HepG2 (cell line): ENCODE measurements around the gene CEMP1. TPM values are rescaled to one million over a fixed set of nuclear protein-coding genes. Genes with fewer than 3 reads are reported as not detected.

Source experiments
- ATAC-seq: fragments of 200-7000 bp; cut with Tn5 transposase; 3 replicates; pipeline ENCODE4 v1.9.1; 2020; ENCODE audit warnings: mild to moderate bottlenecking, moderate library complexity
- BruUV-seq: library from RNA; stranded (reverse); fragments of 400-500 nt; replicated peaks from 2 replicates; lab custom pipeline; 2021; lab: Mats Ljungman, UMichigan
- CTCF ChIA-PET: fragments of 300-600 bp; formaldehyde crosslinking; extraction: SDS; loops from one replicate; lab custom pipeline; 2021; ENCODE audit warnings: low total read pairs, inconsistent platforms, low intra/inter-chr PET ratio; lab: Yijun Ruan, JAX
- POLR2A ChIA-PET: fragments of 350-600 bp; sonication (Branson Sonifier 250); formaldehyde crosslinking; loops from one replicate; lab custom pipeline; 2020; ENCODE audit warnings: antibody characterized with exemption, inconsistent platforms; lab: Yijun Ruan, JAX
- DNase-seq: peaks from one replicate; pipeline ENCODE4 v3.0.0-alpha.2; 2015; ENCODE audit warnings: low spot score
- FAIRE-seq: peaks from 3 replicates; lab custom pipeline; 2011; peaks lifted over from hg19 to GRCh38; lab: Jason Lieb, UNC
- H2AFZ ChIP-seq: one replicate; pipeline ENCODE4 v1.6.1; 2011; ENCODE audit warnings: low read length, inconsistent platforms
- H3K27ac ChIP-seq: fragments of 300-600 bp; 3 replicates; pipeline ENCODE4 v1.8.0; 2011; ENCODE audit warnings: mixed run types, mild to moderate bottlenecking, mixed read lengths, low read length, inconsistent platforms; ENCODE audit not compliant: insufficient read depth; ENCODE audit errors: extremely low read length
- H3K27me3 ChIP-seq, 2 experiments: fragments of 200-600 bp in 1 of 2; 2 replicates in 1 of 2; 3 replicates in 1 of 2; pipeline versions ENCODE4 v1.6.0 to v1.8.0; 2011; ENCODE audit warnings: low read length in 2 of 2, mild to moderate bottlenecking in 2 of 2, moderate library complexity in 2 of 2, inconsistent platforms in 1 of 2; ENCODE audit not compliant: insufficient read depth in 2 of 2, control insufficient read depth in 1 of 2
- H3K36me3 ChIP-seq, 2 experiments: fragments of 200-600 bp in 1 of 2; replicated peaks in 1 of 2; 2 replicates in 1 of 2; 3 replicates in 1 of 2; pipeline versions ENCODE4 v1.5.1 to v1.8.0; 2011; ENCODE audit warnings: low read length in 2 of 2, inconsistent platforms in 1 of 2; ENCODE audit not compliant: insufficient read depth in 2 of 2, control insufficient read depth in 1 of 2
- H3K4me1 ChIP-seq: 2 replicates; pipeline ENCODE4 v1.5.1; 2012; ENCODE audit warnings: low read length, inconsistent platforms; ENCODE audit not compliant: insufficient read depth
- H3K4me2 ChIP-seq: 2 replicates; pipeline ENCODE4 v1.6.0; 2011; ENCODE audit warnings: low read depth, low read length, inconsistent platforms
- H3K4me3 ChIP-seq, 3 experiments: fragments of 200-600 bp in 1 of 3; sonication (generic), shearing (Covaris generic) in 1 of 3; replicated peaks in 1 of 3; 2 replicates each; pipeline ENCODE4 v1.5.1; 2011 to 2016; ENCODE audit warnings: low read length in 3 of 3, inconsistent platforms in 2 of 3, low read depth in 2 of 3, mild to moderate bottlenecking in 2 of 3, control low read depth in 1 of 3, mixed read lengths in 1 of 3; ENCODE audit not compliant: insufficient read depth in 1 of 3
- H3K79me2 ChIP-seq: one replicate; pipeline ENCODE4 v1.6.1; 2011; ENCODE audit warnings: low read length, inconsistent platforms; ENCODE audit not compliant: insufficient read depth
- H3K9ac ChIP-seq: 2 replicates; pipeline ENCODE4 v1.6.0; 2011; ENCODE audit warnings: mild to moderate bottlenecking, low read depth, low read length, inconsistent platforms; ENCODE audit not compliant: insufficient read depth
- H3K9me3 ChIP-seq: 2 replicates; pipeline ENCODE4 v1.5.1; 2012; ENCODE audit warnings: mild to moderate bottlenecking, low read length
- H4K20me1 ChIP-seq: 2 replicates; pipeline ENCODE4 v1.6.0; 2011; ENCODE audit warnings: inconsistent platforms, mild to moderate bottlenecking, low read length, moderate library complexity; ENCODE audit not compliant: insufficient read depth
- CC2D1A ChIP-seq: sonication (generic); formaldehyde crosslinking; IDR thresholded peaks from 2 replicates; pipeline ENCODE4 v1.8.1; 2023; ENCODE audit warnings: mild to moderate bottlenecking, missing genetic modification reagents
- MEF2D ChIP-seq: sonication (generic); formaldehyde crosslinking; IDR thresholded peaks from 2 replicates; pipeline ENCODE4 v1.5.1; 2020; ENCODE audit warnings: mild to moderate bottlenecking, missing genetic modification reagents
- ZFP41 ChIP-seq: sonication (generic); formaldehyde crosslinking; IDR thresholded peaks from 2 replicates; pipeline ENCODE4 v1.4.0; 2020; ENCODE audit warnings: mild to moderate bottlenecking, missing genetic modification reagents, borderline replicate concordance
- ZNF224 ChIP-seq: sonication (generic); formaldehyde crosslinking; IDR thresholded peaks from 2 replicates; pipeline ENCODE4 v1.5.0; 2020; ENCODE audit warnings: mild to moderate bottlenecking, missing genetic modification reagents
- ZNF232 ChIP-seq: sonication (generic); formaldehyde crosslinking; IDR thresholded peaks from 2 replicates; pipeline ENCODE4 v1.4.0; 2020; ENCODE audit warnings: missing genetic modification reagents, borderline replicate concordance
- ZNF724P ChIP-seq: sonication (generic); formaldehyde crosslinking; IDR thresholded peaks from 2 replicates; pipeline ENCODE4 v1.8.0; 2022; ENCODE audit warnings: missing genetic modification reagents, borderline replicate concordance
- WGBS: methylation state at CpG from one replicate; pipeline ENCODE4 v1.1.6; 2017; ENCODE audit warnings: low lambda C conversion rate; 5-methylcytosine and 5-hydroxymethylcytosine counted together
- in situ Hi-C: cut with HindIII; loops from 2 replicates; pipeline ENCODE4 v1.10.0; 2017; ENCODE audit warnings: low pct_unique_long_range_greater_than_20kb; ENCODE audit not compliant: extremely low pct_ligation_motif_present
- intact Hi-C: fragments of 100-400 bp; cut with micrococcal nuclease; formaldehyde crosslinking; loops from one replicate; pipeline ENCODE4 v1.10.0; 2022; ENCODE audit not compliant: unreplicated experiment
- polyA plus RNA-seq, 8 experiments: library from polyadenylated mRNA; depleted of rRNA in 3 of 8; stranded (reverse) in 7 of 8; unstranded in 1 of 8; fragments of >200 nt; fragmentation: Illumina TruSeq in 4 of 8; extraction: Trizol in 4 of 8; gene quantifications; 2 replicates each; pipeline versions ENCODE4 v1.2.1 to v1.2.3, GENCODE V29; 2011 to 2016; ENCODE audit warnings: low read depth in 4 of 8, missing spikeins in 1 of 8, mixed read lengths in 1 of 8; ENCODE audit not compliant: insufficient read depth in 1 of 8
- total RNA-seq, 5 experiments: library from RNA; depleted of rRNA; stranded (reverse); fragments of >200 nt; fragmentation: Illumina TruSeq; extraction: Trizol; gene quantifications; 2 replicates each; pipeline ENCODE4 v1.2.3, GENCODE V29; 2016; ENCODE audit warnings: low read depth in 1 of 5
- TF ChIP-seq, protein P1 (sequence below): sonication (generic); formaldehyde crosslinking; IDR thresholded peaks from 2 replicates; pipeline ENCODE4 v1.9.0; 2021; ENCODE audit warnings: missing genetic modification reagents, mild to moderate bottlenecking, borderline replicate concordance
- TF ChIP-seq, protein P2 (sequence below): sonication (generic); formaldehyde crosslinking; IDR thresholded peaks from 2 replicates; pipeline ENCODE4 v1.5.0; 2020; ENCODE audit warnings: missing genetic modification reagents, mild to moderate bottlenecking, borderline replicate concordance
- TF ChIP-seq, protein P3 (sequence below): sonication (generic); formaldehyde crosslinking; IDR thresholded peaks from 2 replicates; pipeline ENCODE4 v1.9.0; 2021; ENCODE audit warnings: missing genetic modification reagents, borderline replicate concordance
- TF ChIP-seq, protein P4 (sequence below): sonication (generic); formaldehyde crosslinking; IDR thresholded peaks from 2 replicates; pipeline ENCODE4 v1.4.0; 2020; ENCODE audit warnings: missing genetic modification reagents
- TF ChIP-seq, protein P5 (sequence below): sonication (generic); formaldehyde crosslinking; IDR thresholded peaks from 2 replicates; pipeline ENCODE4 v1.9.0; 2022; ENCODE audit warnings: missing genetic modification reagents, mild to moderate bottlenecking, borderline replicate concordance
- TF ChIP-seq, protein P6 (sequence below): sonication (generic); formaldehyde crosslinking; IDR thresholded peaks from 2 replicates; pipeline ENCODE4 v1.4.0; 2020; ENCODE audit warnings: missing genetic modification reagents, borderline replicate concordance

CEMP1 gene
- total and polyA plus RNA-seq, 2 of the 13 experiments (the other 11 are each of a cell fraction or from before 2014, with no cell fraction given), result not detected

DNA sequence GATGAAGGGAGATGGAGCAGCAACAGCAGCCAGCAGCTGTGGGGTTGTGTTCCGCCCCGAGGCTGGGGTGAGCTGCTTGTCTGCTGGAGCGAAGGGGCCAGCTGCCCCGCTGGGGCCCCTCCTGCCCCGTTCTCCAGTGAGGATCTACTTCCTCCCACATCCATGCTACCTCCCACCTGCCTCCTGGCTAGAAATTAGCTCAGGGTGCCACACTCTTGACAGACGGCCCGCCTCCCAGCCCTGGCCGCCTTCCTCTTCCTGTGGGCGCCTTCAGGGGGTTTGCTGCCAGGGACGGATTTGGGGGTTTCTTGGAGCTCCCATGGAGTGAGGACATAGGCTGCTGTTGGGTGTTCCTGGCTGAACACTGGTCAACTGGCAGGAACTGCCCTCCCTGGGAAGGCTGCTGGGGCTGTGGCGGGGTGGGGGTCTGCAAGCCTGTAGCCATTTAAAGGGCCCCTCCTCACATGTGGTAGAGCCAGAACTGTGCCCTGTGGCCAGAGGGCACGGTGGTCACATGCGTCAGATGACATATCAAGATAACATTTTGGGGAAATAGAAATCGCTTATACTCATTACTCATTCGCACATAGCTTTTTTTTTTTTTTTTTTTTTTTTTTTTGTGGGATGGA is 43.2 kb downstream of the CEMP1 start:
- TF ChIP-seq ZNF232 (CRISPR knock-in tag), result no peak
- no peak for TF ChIP-seq ZFP41 (CRISPR knock-in tag)
- no peak for TF ChIP-seq MEF2D (CRISPR knock-in tag)
- TF ChIP-seq, protein P1, sequence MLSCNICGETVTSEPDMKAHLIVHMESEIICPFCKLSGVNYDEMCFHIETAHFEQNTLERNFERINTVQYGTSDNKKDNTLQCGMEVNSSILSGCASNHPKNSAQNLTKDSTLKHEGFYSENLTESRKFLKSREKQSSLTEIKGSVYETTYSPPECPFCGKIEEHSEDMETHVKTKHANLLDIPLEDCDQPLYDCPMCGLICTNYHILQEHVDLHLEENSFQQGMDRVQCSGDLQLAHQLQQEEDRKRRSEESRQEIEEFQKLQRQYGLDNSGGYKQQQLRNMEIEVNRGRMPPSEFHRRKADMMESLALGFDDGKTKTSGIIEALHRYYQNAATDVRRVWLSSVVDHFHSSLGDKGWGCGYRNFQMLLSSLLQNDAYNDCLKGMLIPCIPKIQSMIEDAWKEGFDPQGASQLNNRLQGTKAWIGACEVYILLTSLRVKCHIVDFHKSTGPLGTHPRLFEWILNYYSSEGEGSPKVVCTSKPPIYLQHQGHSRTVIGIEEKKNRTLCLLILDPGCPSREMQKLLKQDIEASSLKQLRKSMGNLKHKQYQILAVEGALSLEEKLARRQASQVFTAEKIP (CRISPR knock-in tag), result no peak
- TF ChIP-seq, protein P2, sequence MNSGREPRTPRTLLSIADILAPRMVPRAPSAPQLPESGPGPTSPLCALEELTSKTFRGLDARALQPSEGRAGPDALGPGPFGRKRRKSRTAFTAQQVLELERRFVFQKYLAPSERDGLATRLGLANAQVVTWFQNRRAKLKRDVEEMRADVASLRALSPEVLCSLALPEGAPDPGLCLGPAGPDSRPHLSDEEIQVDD (CRISPR knock-in tag), result no peak
- no peak for TF ChIP-seq ZNF224
- TF ChIP-seq, protein P3, sequence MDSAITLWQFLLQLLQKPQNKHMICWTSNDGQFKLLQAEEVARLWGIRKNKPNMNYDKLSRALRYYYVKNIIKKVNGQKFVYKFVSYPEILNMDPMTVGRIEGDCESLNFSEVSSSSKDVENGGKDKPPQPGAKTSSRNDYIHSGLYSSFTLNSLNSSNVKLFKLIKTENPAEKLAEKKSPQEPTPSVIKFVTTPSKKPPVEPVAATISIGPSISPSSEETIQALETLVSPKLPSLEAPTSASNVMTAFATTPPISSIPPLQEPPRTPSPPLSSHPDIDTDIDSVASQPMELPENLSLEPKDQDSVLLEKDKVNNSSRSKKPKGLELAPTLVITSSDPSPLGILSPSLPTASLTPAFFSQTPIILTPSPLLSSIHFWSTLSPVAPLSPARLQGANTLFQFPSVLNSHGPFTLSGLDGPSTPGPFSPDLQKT (CRISPR knock-in tag), result no peak
- no peak for TF ChIP-seq ZNF724P (CRISPR knock-in tag)
- no peak for TF ChIP-seq CC2D1A (CRISPR knock-in tag)
- TF ChIP-seq, protein P4, sequence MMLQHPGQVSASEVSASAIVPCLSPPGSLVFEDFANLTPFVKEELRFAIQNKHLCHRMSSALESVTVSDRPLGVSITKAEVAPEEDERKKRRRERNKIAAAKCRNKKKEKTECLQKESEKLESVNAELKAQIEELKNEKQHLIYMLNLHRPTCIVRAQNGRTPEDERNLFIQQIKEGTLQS (CRISPR knock-in tag), result no peak
- TF ChIP-seq, protein P5, sequence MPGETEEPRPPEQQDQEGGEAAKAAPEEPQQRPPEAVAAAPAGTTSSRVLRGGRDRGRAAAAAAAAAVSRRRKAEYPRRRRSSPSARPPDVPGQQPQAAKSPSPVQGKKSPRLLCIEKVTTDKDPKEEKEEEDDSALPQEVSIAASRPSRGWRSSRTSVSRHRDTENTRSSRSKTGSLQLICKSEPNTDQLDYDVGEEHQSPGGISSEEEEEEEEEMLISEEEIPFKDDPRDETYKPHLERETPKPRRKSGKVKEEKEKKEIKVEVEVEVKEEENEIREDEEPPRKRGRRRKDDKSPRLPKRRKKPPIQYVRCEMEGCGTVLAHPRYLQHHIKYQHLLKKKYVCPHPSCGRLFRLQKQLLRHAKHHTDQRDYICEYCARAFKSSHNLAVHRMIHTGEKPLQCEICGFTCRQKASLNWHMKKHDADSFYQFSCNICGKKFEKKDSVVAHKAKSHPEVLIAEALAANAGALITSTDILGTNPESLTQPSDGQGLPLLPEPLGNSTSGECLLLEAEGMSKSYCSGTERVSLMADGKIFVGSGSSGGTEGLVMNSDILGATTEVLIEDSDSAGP (CRISPR knock-in tag), result no peak
- TF ChIP-seq, protein P6, sequence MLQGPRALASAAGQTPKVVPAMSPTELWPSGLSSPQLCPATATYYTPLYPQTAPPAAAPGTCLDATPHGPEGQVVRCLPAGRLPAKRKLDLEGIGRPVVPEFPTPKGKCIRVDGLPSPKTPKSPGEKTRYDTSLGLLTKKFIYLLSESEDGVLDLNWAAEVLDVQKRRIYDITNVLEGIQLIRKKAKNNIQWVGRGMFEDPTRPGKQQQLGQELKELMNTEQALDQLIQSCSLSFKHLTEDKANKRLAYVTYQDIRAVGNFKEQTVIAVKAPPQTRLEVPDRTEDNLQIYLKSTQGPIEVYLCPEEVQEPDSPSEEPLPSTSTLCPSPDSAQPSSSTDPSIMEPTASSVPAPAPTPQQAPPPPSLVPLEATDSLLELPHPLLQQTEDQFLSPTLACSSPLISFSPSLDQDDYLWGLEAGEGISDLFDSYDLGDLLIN (CRISPR knock-in tag), result no peak
- Histone ChIP-seq H3K9ac (no peak overlapping the region), H4K20me1 (peaks cover 31% of the 10 kb centered on the region), H3K27me3 (no peaks in the 10 kb centered on the region), H3K27ac (no peak overlapping the region), H3K4me2 (no peak overlapping the region), H3K4me1 (peaks cover 56% of the 10 kb centered on the region), H3K9me3 (no peaks in the 10 kb centered on the region), H3K4me3 (no peak overlapping the region), H3K36me3 (peaks cover 0 to 2% of the 10 kb centered on the region in 2 experiments; a peak in 1 of 5 replicates), H3K79me2 (peaks cover 26% of the 10 kb centered on the region), H2AFZ (no peak overlapping the region)
- ATAC-seq, result no peak
- intact Hi-C loops (no loop called here), in situ Hi-C loops (no loop called here)
- WGBS, result 99% methylated on average over 14 of the region's 15 CpGs
- CTCF ChIA-PET, result no interaction called here
- no TSS peak for BruUV-seq
- no peak for FAIRE-seq
- POLR2A ChIA-PET, result interaction anchor here (1.5 kb wide), 1 partner anchor 25 kb away, joined by 3 read pairs; the partner anchor contains the start of gene ATP6V0C
- DNase-seq, result no peak
